A673 (cell line): ENCODE data around the gene SLC25A41. TPM values are rescaled to one million over a fixed set of nuclear protein-coding genes. Genes with fewer than 3 reads are reported as not detected.

Experiments used
- BruUV-seq: library from RNA; stranded (reverse); fragments of 400-500 nt; replicated peaks from 2 replicates; lab custom pipeline; 2021; lab: Mats Ljungman, UMichigan
- CTCF ChIA-PET: fragments of 300-600 bp; sonication (Branson Sonifier 250); formaldehyde crosslinking; loops from one replicate; lab custom pipeline; 2022; ENCODE audit warnings: antibody characterized with exemption; lab: Charles Lee
- POLR2A ChIA-PET: fragments of 300-600 bp; sonication (Branson Sonifier 250); formaldehyde crosslinking; loops from one replicate; lab custom pipeline; 2022; ENCODE audit warnings: antibody characterized with exemption; ENCODE audit not compliant: low non-redundant PET; lab: Charles Lee
- DNase-seq: peaks from one replicate; pipeline ENCODE4 v3.0.0-alpha.2; 2015; ENCODE audit warnings: low spot score
- H3K27ac ChIP-seq: fragments of 200-600 bp; sonication (generic); 2 replicates; pipeline ENCODE4 v1.5.1; 2016; ENCODE audit warnings: mixed run types, low read depth, mild to moderate bottlenecking, mixed read lengths, antibody characterized with exemption, low read length; ENCODE audit not compliant: poor library complexity, severe bottlenecking
- H3K27me3 ChIP-seq: fragments of 200-600 bp; sonication (generic); replicated peaks from 2 replicates; pipeline ENCODE4 v1.6.1; 2017; ENCODE audit warnings: mixed run types, low read depth, mild to moderate bottlenecking, mixed read lengths, antibody characterized with exemption, low read length; ENCODE audit not compliant: insufficient read depth, poor library complexity
- H3K36me3 ChIP-seq: fragments of 200-600 bp; sonication (generic); 2 replicates; pipeline ENCODE4 v1.6.1; 2016; ENCODE audit warnings: mixed run types, mild to moderate bottlenecking, mixed read lengths, antibody characterized with exemption, low read length; ENCODE audit not compliant: insufficient read depth, poor library complexity, severe bottlenecking
- H3K4me1 ChIP-seq: fragments of 200-600 bp; sonication (generic); 2 replicates; pipeline ENCODE4 v1.6.1; 2017; ENCODE audit warnings: mixed run types, mild to moderate bottlenecking, mixed read lengths, antibody characterized with exemption, low read length; ENCODE audit not compliant: insufficient read depth, poor library complexity, severe bottlenecking
- H3K4me3 ChIP-seq: fragments of 200-600 bp; sonication (generic); 2 replicates; pipeline ENCODE4 v1.5.1; 2016; ENCODE audit warnings: low read depth, mixed run types, mild to moderate bottlenecking, mixed read lengths, low read length; ENCODE audit not compliant: poor library complexity, severe bottlenecking
- H3K9me3 ChIP-seq: fragments of 200-600 bp; sonication (generic); 2 replicates; pipeline ENCODE4 v1.6.1; 2016; ENCODE audit warnings: mixed run types, low read depth, mild to moderate bottlenecking, mixed read lengths, antibody characterized with exemption, low read length; ENCODE audit not compliant: poor library complexity, severe bottlenecking
- EZH2 ChIP-seq: fragments of 200-600 bp; sonication (generic); IDR thresholded peaks from 2 replicates; pipeline ENCODE4 v1.6.1; 2017; ENCODE audit warnings: borderline replicate concordance, low read depth, mild to moderate bottlenecking, mixed read lengths, antibody characterized with exemption, low read length; ENCODE audit not compliant: poor library complexity, severe bottlenecking
- intact Hi-C: fragments of 100-400 bp; cut with micrococcal nuclease; formaldehyde crosslinking; loops from one replicate; pipeline ENCODE4 v1.10.0; 2022; ENCODE audit not compliant: unreplicated experiment
- total RNA-seq: library from RNA; stranded (reverse); gene quantifications from 2 replicates; pipeline ENCODE4 v1.2.3, GENCODE V29; 2021
- TF ChIP-seq, protein P1 (sequence below): fragments of 300-800, 200-600 bp; sonication (generic); conservative IDR thresholded peaks from 2 replicates; pipeline ENCODE4 v1.5.1; 2017; ENCODE audit warnings: low read depth, mild to moderate bottlenecking, antibody characterized with exemption, low read length, moderate library complexity, mixed read lengths

Gene SLC25A41
- total RNA-seq, 1 experiment from 2014 or later = 0.39 TPM

DNA sequence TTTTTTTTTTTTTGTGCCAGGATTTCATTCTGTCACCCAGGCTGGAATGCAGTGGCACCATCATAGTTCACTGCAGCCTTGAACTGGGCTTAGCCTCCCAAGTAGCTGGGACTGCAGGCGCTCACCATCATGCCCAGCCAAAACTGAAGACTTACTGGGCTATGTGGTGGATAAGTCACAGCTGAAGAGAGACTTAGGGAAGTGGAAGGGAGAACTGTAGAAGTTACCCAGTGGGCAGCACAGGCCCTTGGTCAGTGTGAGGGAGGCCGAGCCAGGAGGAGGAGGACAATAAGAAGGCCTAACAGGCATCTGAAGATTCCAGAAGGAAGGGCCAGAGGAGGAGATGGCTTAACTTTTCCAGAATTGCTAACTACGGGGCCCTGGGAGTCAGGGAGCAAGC is 53.8 kb downstream of the SLC25A41 start:
- Histone ChIP-seq H3K4me3 (no peak overlapping the region), H3K36me3 (peaks cover 47% of the 10 kb centered on the region), H3K4me1 (no peaks in the 10 kb centered on the region), H3K27ac (no peak overlapping the region), H3K27me3 (no peaks in the 10 kb centered on the region), H3K9me3 (no peaks in the 10 kb centered on the region)
- BruUV-seq = no TSS peak
- ChIA-PET POLR2A (no interaction called here), CTCF (interaction anchor here (0.6 kb wide), 1 partner anchor 11 kb away, joined by 4 read pairs; no protein-coding TSS in a partner anchor)
- TF ChIP-seq, protein P1, sequence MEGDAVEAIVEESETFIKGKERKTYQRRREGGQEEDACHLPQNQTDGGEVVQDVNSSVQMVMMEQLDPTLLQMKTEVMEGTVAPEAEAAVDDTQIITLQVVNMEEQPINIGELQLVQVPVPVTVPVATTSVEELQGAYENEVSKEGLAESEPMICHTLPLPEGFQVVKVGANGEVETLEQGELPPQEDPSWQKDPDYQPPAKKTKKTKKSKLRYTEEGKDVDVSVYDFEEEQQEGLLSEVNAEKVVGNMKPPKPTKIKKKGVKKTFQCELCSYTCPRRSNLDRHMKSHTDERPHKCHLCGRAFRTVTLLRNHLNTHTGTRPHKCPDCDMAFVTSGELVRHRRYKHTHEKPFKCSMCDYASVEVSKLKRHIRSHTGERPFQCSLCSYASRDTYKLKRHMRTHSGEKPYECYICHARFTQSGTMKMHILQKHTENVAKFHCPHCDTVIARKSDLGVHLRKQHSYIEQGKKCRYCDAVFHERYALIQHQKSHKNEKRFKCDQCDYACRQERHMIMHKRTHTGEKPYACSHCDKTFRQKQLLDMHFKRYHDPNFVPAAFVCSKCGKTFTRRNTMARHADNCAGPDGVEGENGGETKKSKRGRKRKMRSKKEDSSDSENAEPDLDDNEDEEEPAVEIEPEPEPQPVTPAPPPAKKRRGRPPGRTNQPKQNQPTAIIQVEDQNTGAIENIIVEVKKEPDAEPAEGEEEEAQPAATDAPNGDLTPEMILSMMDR = no peak
- no peak for TF ChIP-seq EZH2
- DNase-seq = no peak
- intact Hi-C loops = loop anchor here (5.0 kb wide), 1 partner anchor 483 kb away; no protein-coding TSS in a partner anchor

DNA sequence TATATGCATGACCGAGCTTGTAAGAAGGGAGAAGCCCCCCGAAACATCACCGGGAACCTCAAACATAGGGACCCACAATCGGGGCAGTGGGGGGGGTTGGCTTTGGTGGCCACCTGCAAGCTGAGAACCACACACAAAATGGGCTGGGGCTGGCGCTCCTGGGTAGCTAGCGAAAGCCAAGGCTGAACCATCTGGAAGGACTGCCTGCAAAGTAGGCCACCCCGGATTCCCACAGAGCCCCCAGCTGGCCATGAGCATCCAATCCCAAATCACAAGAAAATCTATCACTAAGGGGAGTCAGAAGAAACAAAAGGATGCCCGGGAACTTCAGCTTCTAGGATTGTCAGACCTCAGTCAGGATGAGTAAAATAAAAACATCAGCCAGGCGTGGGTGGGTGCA is 55.1 kb downstream of the SLC25A41 start:
- CTCF ChIA-PET = no interaction called here
- Histone ChIP-seq H3K27ac (no peak overlapping the region), H3K27me3 (no peaks in the 10 kb centered on the region), H3K36me3 (peaks cover 37% of the 10 kb centered on the region), H3K4me1 (peaks cover 8% of the 10 kb centered on the region), H3K9me3 (no peaks in the 10 kb centered on the region), H3K4me3 (no peak overlapping the region)
- TF ChIP-seq, protein P1 = no peak
- TF ChIP-seq EZH2 = no peak
- no peak for DNase-seq
- intact Hi-C loops = loop anchor here (5.0 kb wide), 1 partner anchor 484 kb away; no protein-coding TSS in a partner anchor
- POLR2A ChIA-PET = no interaction called here
- no TSS peak for BruUV-seq

DNA sequence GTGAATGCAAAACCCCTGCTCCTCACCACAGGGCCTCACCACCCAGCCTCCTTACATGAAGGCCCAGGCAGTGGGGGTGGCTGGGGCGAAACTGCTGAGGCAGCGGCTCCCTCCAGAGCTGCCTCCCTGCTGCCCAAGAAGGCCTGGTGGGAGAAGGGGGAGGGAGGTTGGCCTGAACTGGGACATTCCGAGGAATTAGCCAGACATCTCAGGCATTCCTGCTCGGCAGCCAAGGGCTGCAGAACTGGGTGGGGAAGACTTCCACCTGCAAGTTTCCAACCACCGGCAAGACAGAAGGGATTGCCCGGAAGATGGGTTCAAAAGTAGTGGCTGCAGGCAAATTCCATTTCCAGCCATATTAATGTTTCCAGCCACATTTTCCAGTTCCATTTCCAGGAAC is 55.5 kb downstream of the SLC25A41 start:
- Histone ChIP-seq H3K27ac (no peak overlapping the region), H3K4me3 (no peak overlapping the region), H3K27me3 (no peaks in the 10 kb centered on the region), H3K9me3 (no peaks in the 10 kb centered on the region), H3K4me1 (peaks cover 8% of the 10 kb centered on the region), H3K36me3 (peaks cover 33% of the 10 kb centered on the region)
- no peak for DNase-seq
- BruUV-seq = no TSS peak
- ChIA-PET POLR2A (no interaction called here), CTCF (no interaction called here)
- no peak for TF ChIP-seq EZH2
- TF ChIP-seq, protein P1 = no peak
- intact Hi-C loops = loop anchor here (5.0 kb wide), 1 partner anchor 484 kb away; no protein-coding TSS in a partner anchor
